Measurements from ENCODE around the gene DNAJC17.

Gene DNAJC17

GRCh38 chr15:40739047-40739446, 68.2 kb downstream of the DNAJC17 start:
- no peak for DNase-seq (ENCODE audit: low read depth in 2 of 2)

- no peak for DNase-seq (ENCODE audit: low read depth in 2 of 2)
These were observed 70.2 kb downstream of the DNAJC17 start for GRCh38 chr15:40737048-40737447.

- no peak for DNase-seq (ENCODE audit: low read depth in 2 of 2)
These were observed 70.7 kb downstream of the DNAJC17 start for GRCh38 chr15:40736575-40736974.

GRCh38 chr15:40731034-40731433, 76.2 kb downstream of the DNAJC17 start:
- DNase-seq (ENCODE audit: low read depth in 2 of 2), result no peak

GRCh38 chr15:40723919-40724318, 83.4 kb downstream of the DNAJC17 start:
- DNase-seq (ENCODE audit: low read depth in 2 of 2), result no peak

GRCh38 chr15:40722934-40723333, 84.3 kb downstream of the DNAJC17 start:
- DNase-seq (ENCODE audit: low read depth in 2 of 2), result no peak

GRCh38 chr15:40722354-40722753, 84.9 kb downstream of the DNAJC17 start:
- no peak for DNase-seq (ENCODE audit: low read depth in 2 of 2)

GRCh38 chr15:40721701-40722100, 85.6 kb downstream of the DNAJC17 start:
- DNase-seq (ENCODE audit: low read depth in 2 of 2), result no peak

GRCh38 chr15:40716165-40716564, 91.1 kb downstream of the DNAJC17 start:
- DNase-seq (ENCODE audit: low read depth in 2 of 2), result no peak
